HUDEP-2 (cell line): ENCODE results near the gene TAB2.
A peak's percentile ranks its signal among the peaks of the same experiment; 100 is the strongest.

Experiments used
- DNase-seq, 76 experiments: peaks; one replicate each; lab custom pipeline; 2025; ENCODE audit not compliant: unreplicated experiment in 76 of 76; lab: John Stamatoyannopoulos, UW

TAB2 gene

GRCh38 chr6:149364557-149364956 lies 47.0 kb downstream of the TAB2 start:
- peak in 24 of 76 experiments; percentile 11 to 72 (median 38) for DNase-seq

GRCh38 chr6:149365197-149365596 lies 47.7 kb downstream of the TAB2 start:
- no peak for DNase-seq

- DNase-seq: no peak
Measured at GRCh38 chr6:149366267-149366921, 48.9 kb downstream of the TAB2 start.

GRCh38 chr6:149368065-149368464 lies 50.6 kb downstream of the TAB2 start:
- no peak for DNase-seq

GRCh38 chr6:149371154-149371553 lies 53.6 kb downstream of the TAB2 start:
- no peak for DNase-seq

- no peak for DNase-seq
Measured at GRCh38 chr6:149372062-149372461, 54.5 kb downstream of the TAB2 start.

GRCh38 chr6:149373511-149373910 lies 56.0 kb downstream of the TAB2 start:
- DNase-seq: no peak

- DNase-seq: no peak
Measured at GRCh38 chr6:149379977-149380376, 62.5 kb downstream of the TAB2 start.

- DNase-seq: no peak
Measured at GRCh38 chr6:149380523-149380922, 63.0 kb downstream of the TAB2 start.

GRCh38 chr6:149383371-149383770 lies 65.9 kb downstream of the TAB2 start:
- no peak for DNase-seq

GRCh38 chr6:149384464-149384863 lies 67.0 kb downstream of the TAB2 start:
- no peak for DNase-seq

- DNase-seq: no peak
Measured at GRCh38 chr6:149385998-149386646, 68.6 kb downstream of the TAB2 start.

- no peak for DNase-seq
Measured at GRCh38 chr6:149387779-149388512, 70.4 kb downstream of the TAB2 start.

- DNase-seq: no peak
Measured at GRCh38 chr6:149389509-149390297, 72.2 kb downstream of the TAB2 start.

- DNase-seq: no peak
Measured at GRCh38 chr6:149392093-149392492, 74.6 kb downstream of the TAB2 start.

- DNase-seq: no peak
Measured at GRCh38 chr6:149392535-149392934, 75.0 kb downstream of the TAB2 start.

- no peak for DNase-seq
Measured at GRCh38 chr6:149393002-149393679, 75.6 kb downstream of the TAB2 start.

- DNase-seq: no peak
Measured at GRCh38 chr6:149395185-149395584, 77.7 kb downstream of the TAB2 start.

- DNase-seq: no peak
Measured at GRCh38 chr6:149397384-149397783, 79.9 kb downstream of the TAB2 start.

- no peak for DNase-seq
Measured at GRCh38 chr6:149400050-149400449, 82.5 kb downstream of the TAB2 start, which contains the start of gene SUMO4. Gene SUMO4 (plus strand): TSS chr6:149400262. CDS start chr6:149400392, 130 bp downstream.
